Measurements from ENCODE around the gene AMTN. TPM values are rescaled to one million over a fixed set of nuclear protein-coding genes. Genes with fewer than 3 reads are reported as not detected.
"Not testable (repeated sequence)": the region's sequence is repeated elsewhere in the genome, so short reads cannot be mapped to it uniquely, and the experiment has no call there.

AMTN gene
- not detected for total RNA-seq

GRCh38 chr4:70518269-70518668, at the start of gene AMTN:
Gene AMTN, plus strand, starts transcription at chr4:70518569. Its CDS starts 209 bp downstream, at chr4:70518778.
- no peak for FAIRE-seq
- DNase-seq (ENCODE audit: low spot score in 2 of 2), result no peak

- FAIRE-seq (no peak), DNase-seq (ENCODE audit: low spot score in 2 of 2) (no peak)
These were observed 46.5 kb upstream of the AMTN start, which contains the start of gene MUC7 for GRCh38 chr4:70471897-70472296. Gene MUC7, plus strand, starts transcription at chr4:70472197. Its CDS starts 1,825 bp downstream, at chr4:70474022.

- no peak for FAIRE-seq
- no peak for DNase-seq (ENCODE audit: low spot score in 2 of 2)
These were observed 44.7 kb upstream of the AMTN start for GRCh38 chr4:70473679-70474078.

- DNase-seq (ENCODE audit: low spot score in 2 of 2), result no peak
- no peak for FAIRE-seq
These were observed 29.6 kb upstream of the AMTN start for GRCh38 chr4:70488748-70489147.

- no peak for FAIRE-seq
- DNase-seq (ENCODE audit: low spot score in 2 of 2), result no peak
These were observed 22.1 kb upstream of the AMTN start for GRCh38 chr4:70496231-70496630.

GRCh38 chr4:70501838-70502237, 16.5 kb upstream of the AMTN start:
- not testable (repeated sequence) for DNase-seq (ENCODE audit: low spot score in 2 of 2); FAIRE-seq

GRCh38 chr4:70504733-70505132, 13.6 kb upstream of the AMTN start:
- FAIRE-seq (no peak), DNase-seq (ENCODE audit: low spot score in 2 of 2) (no peak)

GRCh38 chr4:70505151-70505748, 13.1 kb upstream of the AMTN start:
- FAIRE-seq (no peak), DNase-seq (ENCODE audit: low spot score in 2 of 2) (peak; percentile 1 to 20)

- DNase-seq (ENCODE audit: low spot score in 2 of 2) (no peak), FAIRE-seq (no peak)
These were observed 9.6 kb upstream of the AMTN start for GRCh38 chr4:70508801-70509200.

GRCh38 chr4:70511365-70511764, 7.0 kb upstream of the AMTN start:
- DNase-seq (ENCODE audit: low spot score in 2 of 2) (no peak), FAIRE-seq (no peak)

GRCh38 chr4:70515367-70516250, 2.8 kb upstream of the AMTN start:
- no peak for FAIRE-seq

GRCh38 chr4:70518716-70519115, 347 bp downstream of the AMTN start:
- FAIRE-seq (no peak), DNase-seq (ENCODE audit: low spot score in 2 of 2) (no peak)

More at GRCh38 chr4:70515367-70516250, 2.8 kb upstream of the AMTN start:
- no peak for DNase-seq (ENCODE audit: low spot score in 2 of 2)

GRCh38 chr4:70522626-70523025, 4.3 kb downstream of the AMTN start:
- FAIRE-seq (no peak), DNase-seq (ENCODE audit: low spot score in 2 of 2) (no peak)

- FAIRE-seq, result no peak
- DNase-seq (ENCODE audit: low spot score in 2 of 2), result no peak
These were observed 12.6 kb downstream of the AMTN start for GRCh38 chr4:70530997-70531396.

- FAIRE-seq, result no peak
These were observed 13.6 kb downstream of the AMTN start for GRCh38 chr4:70531981-70532380.

GRCh38 chr4:70533211-70533610, 14.8 kb downstream of the AMTN start:
- DNase-seq (ENCODE audit: low spot score in 2 of 2), result no peak
- no peak for FAIRE-seq

More at GRCh38 chr4:70531981-70532380, 13.6 kb downstream of the AMTN start:
- no peak for DNase-seq (ENCODE audit: low spot score in 2 of 2)

- FAIRE-seq, result no peak
- no peak for DNase-seq (ENCODE audit: low spot score in 2 of 2)
These were observed 15.4 kb downstream of the AMTN start for GRCh38 chr4:70533791-70534190.

- DNase-seq (ENCODE audit: low spot score in 2 of 2); FAIRE-seq: not testable (repeated sequence)
These were observed 16.5 kb downstream of the AMTN start for GRCh38 chr4:70534886-70535285.

GRCh38 chr4:70538869-70539268, 20.5 kb downstream of the AMTN start:
- DNase-seq (ENCODE audit: low spot score in 2 of 2) (no peak), FAIRE-seq (no peak)

GRCh38 chr4:70544279-70544868, 26.0 kb downstream of the AMTN start:
- DNase-seq (ENCODE audit: low spot score in 2 of 2) (no peak), FAIRE-seq (no peak)

- no peak for DNase-seq (ENCODE audit: low spot score in 2 of 2)
- FAIRE-seq, result no peak
These were observed 38.5 kb downstream of the AMTN start for GRCh38 chr4:70556856-70557255.

Data from frontal cortex (tissue), 4 donors.